ENCODE data around the gene FBXL5.

- TF ChIP-seq BCL6B (tag by site-specific recombination; IDR thresholded peaks at IDR 0.05) (no peak), PBX3 (CRISPR knock-in tag; IDR thresholded peaks at IDR 0.05) (no peak), ZNF221 (tag by site-specific recombination; IDR thresholded peaks at IDR 0.05; ENCODE audit: borderline replicate concordance) (no peak), ZNF423 (tag by site-specific recombination; IDR thresholded peaks at IDR 0.05) (no peak), HOXC10 (CRISPR knock-in tag; IDR thresholded peaks at IDR 0.05) (no peak), CTCF (tag by site-specific recombination; IDR thresholded peaks at IDR 0.05) (no peak), ZNF121 (tag by site-specific recombination; IDR thresholded peaks at IDR 0.05) (no peak)
Observed at GRCh38 chr4:15584785-15585184, 70.4 kb downstream of the FBXL5 start.
